Stomach smooth muscle (tissue), 2 donors: ENCODE results near the gene CD33.
"Not testable (repeated sequence)": the region's sequence is repeated elsewhere in the genome, so short reads cannot be mapped to it uniquely, and the experiment has no call there.

Experiments used
- H3K27ac ChIP-seq: one replicate; pipeline ENCODE4 v1.7.0; 2013; ENCODE audit warnings: mild to moderate bottlenecking, low read length, inconsistent platforms
- H3K27me3 ChIP-seq, 2 donors: one replicate each; pipeline ENCODE4 v1.7.0; 2013; ENCODE audit warnings: low read length in 2 of 2; ENCODE audit not compliant: insufficient read depth in 2 of 2, control insufficient read depth in 1 of 2
- H3K36me3 ChIP-seq, 2 donors: one replicate each; pipeline ENCODE4 v1.7.0; 2013; ENCODE audit warnings: low read length in 2 of 2; ENCODE audit not compliant: control insufficient read depth in 2 of 2, insufficient read depth in 2 of 2
- H3K4me1 ChIP-seq: one replicate; pipeline ENCODE4 v1.7.0; 2013; ENCODE audit warnings: low read length; ENCODE audit not compliant: control insufficient read depth, insufficient read depth
- H3K4me3 ChIP-seq, 2 donors: one replicate each; pipeline ENCODE4 v1.7.0; 2013; ENCODE audit warnings: low read length in 2 of 2
- H3K9ac ChIP-seq, 2 donors: one replicate each; pipeline ENCODE4 v1.7.0; 2013; ENCODE audit warnings: low read length in 2 of 2, mild to moderate bottlenecking in 1 of 2
- H3K9me3 ChIP-seq, 2 donors: one replicate each; pipeline ENCODE4 v1.7.0; 2013; ENCODE audit warnings: low read length in 2 of 2; ENCODE audit not compliant: control insufficient read depth in 2 of 2
- donor health status: healthy.
- donor health status: Pancreatic carcinoma.

CD33 gene

DNA sequence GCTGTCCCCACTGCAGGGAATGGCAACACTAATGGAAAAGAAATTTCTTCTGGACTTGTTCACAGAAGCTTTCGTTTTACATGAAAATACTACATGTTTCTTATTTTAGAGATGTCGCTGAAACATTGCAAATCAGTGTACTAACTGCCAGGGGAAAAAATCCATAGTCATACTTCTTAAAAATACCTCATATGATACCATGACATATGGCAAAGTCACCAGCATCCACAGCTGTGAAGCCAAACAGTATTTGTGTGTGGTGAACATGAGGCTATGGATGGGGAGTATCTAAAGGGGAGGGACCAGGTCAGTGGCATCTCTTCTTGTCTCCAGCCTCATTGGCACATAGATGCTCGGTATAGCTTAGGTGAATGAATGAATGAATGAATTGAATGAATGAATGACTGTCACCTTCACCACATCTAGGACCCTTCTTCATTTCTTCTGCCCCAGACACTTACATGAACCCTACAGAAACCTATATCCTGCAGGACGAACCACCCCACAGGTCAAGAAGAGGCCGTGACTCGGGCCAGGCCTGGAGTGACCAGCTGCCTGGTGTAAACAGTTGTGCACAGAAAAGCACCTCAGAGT is 14.6 kb upstream of the CD33 start:
- Histone ChIP-seq H3K9ac (no peak overlapping the region), H3K4me1 (peaks cover 2% of the 10 kb centered on the region), H3K27me3 (no peaks in the 10 kb centered on the region), H3K9me3 (peaks cover under 1 to 3% of the 10 kb centered on the region in 2 donors), H3K36me3 (no peaks in the 10 kb centered on the region), H3K27ac (no peak overlapping the region), H3K4me3 (no peak overlapping the region)

DNA sequence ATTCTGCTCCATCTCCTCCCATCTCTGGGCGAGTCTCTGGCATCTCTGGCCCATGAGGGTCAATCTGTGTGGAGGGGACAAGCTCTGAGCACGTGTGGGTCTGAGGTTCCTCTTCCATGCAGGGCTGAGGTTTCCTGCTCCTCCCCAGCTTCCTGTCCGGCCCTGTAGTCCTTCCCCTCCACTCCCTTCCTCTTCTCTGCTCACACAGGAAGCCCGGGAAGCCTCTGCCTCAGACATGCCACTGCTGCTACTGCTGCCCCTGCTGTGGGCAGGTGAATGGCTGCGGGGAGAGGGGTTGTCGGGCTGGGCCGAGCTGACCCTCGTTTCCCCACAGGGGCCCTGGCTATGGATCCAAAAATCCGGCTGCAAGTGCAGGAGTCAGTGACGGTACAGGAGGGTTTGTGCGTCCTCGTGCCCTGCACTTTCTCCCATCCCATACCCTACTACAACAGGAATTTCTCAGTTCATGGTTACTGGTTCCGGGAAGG is 14.0 kb upstream of the CD33 start:
- not testable (repeated sequence) for H3K4me3 ChIP-seq, H3K27me3 ChIP-seq, H3K27ac ChIP-seq, H3K9me3 ChIP-seq, H3K9ac ChIP-seq, H3K36me3 ChIP-seq, H3K4me1 ChIP-seq

DNA sequence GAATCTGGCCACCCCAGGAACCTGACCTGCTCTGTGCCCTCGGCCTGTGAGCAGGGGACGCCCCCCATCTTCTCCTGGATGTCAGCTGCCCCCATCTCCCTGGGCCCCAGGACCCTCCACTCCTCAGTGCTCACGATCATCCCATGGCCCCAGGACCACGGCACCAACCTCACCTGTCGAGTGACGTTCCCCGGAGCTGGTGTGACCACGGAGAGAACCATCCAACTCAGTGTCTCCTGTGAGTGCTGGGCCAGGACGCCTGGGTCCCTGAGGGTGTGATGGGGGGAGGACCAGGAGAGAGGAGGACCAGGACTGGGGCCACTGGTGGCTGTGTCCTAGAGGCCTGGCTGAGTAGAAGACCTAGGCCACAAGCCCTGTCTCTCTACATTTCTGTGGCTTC is 13.0 kb upstream of the CD33 start:
- peaks cover 3 to 5% of the 10 kb centered on the region in 2 donors for H3K9me3 ChIP-seq
- peaks cover 0 to 2% of the 10 kb centered on the region in 2 donors for H3K27me3 ChIP-seq
- peaks cover 2% of the 10 kb centered on the region for H3K4me1 ChIP-seq
- H3K36me3 ChIP-seq, result no peaks in the 10 kb centered on the region
- no peak overlapping the region for H3K27ac ChIP-seq
- no peak overlapping the region for H3K4me3 ChIP-seq
- no peak overlapping the region for H3K9ac ChIP-seq

DNA sequence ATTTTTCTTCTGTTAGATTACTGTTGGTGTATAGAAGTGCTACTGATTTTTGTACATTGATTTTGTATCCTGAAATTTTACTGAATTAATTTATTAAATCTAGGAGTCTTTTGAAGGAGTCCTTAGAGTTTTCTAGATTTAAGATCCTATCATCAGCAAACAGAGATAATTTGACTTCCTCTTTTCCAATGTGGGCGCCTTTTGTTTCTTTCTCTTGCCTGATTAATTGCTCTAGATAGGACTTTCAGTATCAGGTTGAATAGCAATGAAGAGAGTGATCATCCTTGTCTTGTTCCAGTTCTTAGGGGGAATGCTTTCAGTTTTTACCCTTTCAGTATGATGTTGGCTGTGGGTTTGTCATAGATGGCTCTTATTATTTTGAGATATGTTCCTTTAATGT is 5.6 kb upstream of the CD33 start:
- Histone ChIP-seq H3K36me3 (no peaks in the 10 kb centered on the region), H3K27me3 (peaks cover 0 to 4% of the 10 kb centered on the region in 2 donors), H3K9ac (no peak overlapping the region), H3K27ac (no peak overlapping the region), H3K9me3 (peaks cover 3 to 5% of the 10 kb centered on the region in 2 donors), H3K4me1 (no peaks in the 10 kb centered on the region), H3K4me3 (no peak overlapping the region)

DNA sequence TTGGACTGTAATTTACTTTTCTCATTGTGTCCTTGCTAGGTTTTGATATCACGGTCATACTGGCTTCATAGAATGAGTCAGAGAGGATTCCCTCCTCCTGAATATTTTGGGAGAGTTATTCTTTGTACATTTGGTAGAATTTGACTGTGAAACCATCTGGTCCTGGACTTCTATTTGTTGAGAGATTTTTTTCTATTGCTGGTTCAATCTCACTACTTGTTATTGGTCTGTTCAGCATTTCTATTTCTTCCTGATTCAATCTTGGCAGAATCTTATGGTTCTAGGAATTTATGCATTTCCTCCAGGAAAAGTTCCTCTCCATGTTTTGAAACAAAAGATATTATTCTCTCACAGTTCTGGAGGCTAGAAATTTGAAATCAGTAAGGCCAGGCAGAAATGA is 4.9 kb upstream of the CD33 start:
- H3K27ac ChIP-seq, result no peak overlapping the region
- H3K4me3 ChIP-seq, result no peak overlapping the region
- H3K36me3 ChIP-seq, result no peaks in the 10 kb centered on the region
- peaks cover 0 to 5% of the 10 kb centered on the region in 2 donors for H3K9me3 ChIP-seq
- no peak overlapping the region for H3K9ac ChIP-seq
- peaks cover 0 to 4% of the 10 kb centered on the region in 2 donors for H3K27me3 ChIP-seq
- no peaks in the 10 kb centered on the region for H3K4me1 ChIP-seq

DNA sequence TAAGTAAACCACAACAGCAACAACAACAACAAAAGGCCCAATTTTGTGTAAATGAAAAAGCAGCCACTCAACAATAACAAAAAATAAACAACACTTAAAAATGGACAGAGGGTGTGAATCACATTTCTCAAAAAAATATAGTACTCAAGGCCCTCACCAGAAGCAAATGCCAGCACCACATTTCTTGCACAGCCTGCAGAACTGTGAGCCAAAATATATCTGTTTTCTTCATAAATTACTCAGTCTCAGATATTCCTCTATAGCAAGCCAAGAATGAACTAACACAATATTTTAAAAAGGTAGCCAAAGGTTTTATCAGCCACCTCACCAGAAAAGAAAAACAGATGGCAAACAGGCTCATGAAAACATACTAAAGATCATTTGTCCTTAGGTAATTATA is 3.9 kb upstream of the CD33 start:
- H3K9me3 ChIP-seq, result no peaks in the 10 kb centered on the region
- H3K27me3 ChIP-seq, result peaks cover 0 to 4% of the 10 kb centered on the region in 2 donors
- no peak overlapping the region for H3K4me3 ChIP-seq
- H3K27ac ChIP-seq, result no peak overlapping the region
- no peaks in the 10 kb centered on the region for H3K4me1 ChIP-seq
- H3K9ac ChIP-seq, result no peak overlapping the region
- no peaks in the 10 kb centered on the region for H3K36me3 ChIP-seq

DNA sequence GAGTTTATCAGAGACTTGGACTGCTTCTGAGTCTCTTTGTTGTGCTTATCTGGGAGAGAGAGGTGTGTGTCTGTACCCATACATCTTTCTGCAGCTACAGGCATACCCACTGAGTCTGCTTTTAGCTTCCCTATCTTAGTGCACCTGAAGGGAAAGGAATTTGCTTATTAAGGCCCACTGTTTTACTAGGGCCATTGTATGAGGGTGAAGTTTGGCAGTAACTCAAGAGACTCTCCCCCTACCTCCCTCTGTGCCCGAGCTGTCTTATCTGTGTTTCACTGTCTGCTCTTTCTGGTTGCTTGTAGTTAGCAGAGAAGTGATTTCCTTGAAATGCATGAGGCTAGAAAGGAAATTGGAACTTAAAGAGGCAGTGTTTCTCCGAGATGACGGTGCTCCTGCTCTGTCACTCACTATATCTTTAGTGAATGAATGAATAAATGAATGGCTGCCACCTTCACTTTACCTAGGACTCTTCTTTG is 678 bp upstream of the CD33 start:
- Histone ChIP-seq H3K4me1 (no peaks in the 10 kb centered on the region), H3K9ac (no peak overlapping the region), H3K4me3 (no peak overlapping the region), H3K9me3 (no peaks in the 10 kb centered on the region), H3K36me3 (no peaks in the 10 kb centered on the region), H3K27ac (no peak overlapping the region), H3K27me3 (peaks cover 0 to 2% of the 10 kb centered on the region in 2 donors)

DNA sequence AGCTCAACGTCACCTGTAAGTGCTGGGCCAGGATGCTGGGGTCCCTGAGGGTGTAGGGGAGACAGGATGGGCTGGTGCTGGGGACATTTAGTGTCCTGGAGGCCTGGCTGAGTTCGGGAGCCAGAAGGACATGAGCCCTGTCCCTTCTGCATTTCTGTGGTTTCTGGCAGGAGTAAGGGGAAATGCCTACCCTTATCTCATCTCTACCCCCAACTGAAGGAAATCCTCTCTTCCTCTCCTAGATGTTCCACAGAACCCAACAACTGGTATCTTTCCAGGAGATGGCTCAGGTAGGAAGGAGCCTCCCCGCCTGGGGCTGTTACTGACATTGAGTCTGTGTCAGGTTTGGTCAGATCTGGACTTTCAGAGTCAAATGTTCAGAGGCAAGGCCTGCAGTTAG is 1.2 kb downstream of the CD33 start:
- H3K27ac ChIP-seq, result no peak overlapping the region
- no peak overlapping the region for H3K4me3 ChIP-seq

DNA sequence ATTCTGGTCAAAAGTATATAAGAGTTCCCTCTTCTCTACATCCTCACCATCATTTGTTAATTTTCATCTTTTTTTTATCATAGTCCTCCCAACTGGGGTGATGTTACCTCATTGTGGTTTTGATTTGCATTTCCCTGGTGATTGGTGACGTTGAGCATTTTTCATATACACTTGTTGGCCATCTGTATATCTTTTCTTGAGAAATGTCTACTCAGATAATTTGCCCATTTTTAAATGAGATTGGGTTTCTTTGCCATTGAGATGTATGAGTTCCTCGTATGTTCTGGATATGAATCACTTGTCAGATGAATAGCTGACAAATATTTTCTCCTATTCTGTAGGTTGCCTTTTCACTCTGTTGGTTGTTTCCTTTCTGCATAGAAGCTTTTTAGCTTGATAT is 2.4 kb downstream of the CD33 start:
- Histone ChIP-seq H3K9ac (no peak overlapping the region), H3K9me3 (no peaks in the 10 kb centered on the region), H3K27ac (no peak overlapping the region), H3K36me3 (no peaks in the 10 kb centered on the region), H3K27me3 (peaks cover 0 to 2% of the 10 kb centered on the region in 2 donors), H3K4me1 (no peaks in the 10 kb centered on the region), H3K4me3 (no peak overlapping the region)

More for the DNA sequence above, 1.2 kb downstream of the CD33 start:
- Histone ChIP-seq H3K4me1 (no peaks in the 10 kb centered on the region), H3K36me3 (no peaks in the 10 kb centered on the region), H3K9ac (no peak overlapping the region), H3K9me3 (no peaks in the 10 kb centered on the region), H3K27me3 (peaks cover 0 to 2% of the 10 kb centered on the region in 2 donors)

DNA sequence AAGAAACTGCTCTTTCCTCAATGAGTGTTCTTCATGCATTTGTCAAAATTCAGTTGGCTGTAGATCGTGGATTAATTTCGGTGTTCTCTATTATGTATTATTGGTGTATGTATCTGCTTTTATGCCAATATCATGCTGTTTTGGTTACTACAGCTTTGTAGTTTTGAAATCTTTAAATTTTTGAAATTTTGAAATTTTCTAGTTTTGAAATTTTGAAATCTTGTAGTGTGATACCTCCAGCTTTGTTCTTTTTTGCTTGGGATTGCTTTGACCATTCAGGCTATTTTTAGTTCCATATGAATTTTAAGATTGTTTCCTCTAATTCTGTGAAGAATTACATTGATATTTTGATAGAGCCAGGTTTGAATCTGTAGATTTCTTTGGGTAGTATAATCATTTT is 3.1 kb downstream of the CD33 start:
- H3K27me3 ChIP-seq, result peaks cover 0 to 2% of the 10 kb centered on the region in 2 donors
- no peaks in the 10 kb centered on the region for H3K4me1 ChIP-seq
- H3K9me3 ChIP-seq, result peaks cover 0 to 3% of the 10 kb centered on the region in 2 donors
- H3K9ac ChIP-seq, result no peak overlapping the region
- no peak overlapping the region for H3K27ac ChIP-seq
- H3K36me3 ChIP-seq, result no peaks in the 10 kb centered on the region
- no peak overlapping the region for H3K4me3 ChIP-seq

DNA sequence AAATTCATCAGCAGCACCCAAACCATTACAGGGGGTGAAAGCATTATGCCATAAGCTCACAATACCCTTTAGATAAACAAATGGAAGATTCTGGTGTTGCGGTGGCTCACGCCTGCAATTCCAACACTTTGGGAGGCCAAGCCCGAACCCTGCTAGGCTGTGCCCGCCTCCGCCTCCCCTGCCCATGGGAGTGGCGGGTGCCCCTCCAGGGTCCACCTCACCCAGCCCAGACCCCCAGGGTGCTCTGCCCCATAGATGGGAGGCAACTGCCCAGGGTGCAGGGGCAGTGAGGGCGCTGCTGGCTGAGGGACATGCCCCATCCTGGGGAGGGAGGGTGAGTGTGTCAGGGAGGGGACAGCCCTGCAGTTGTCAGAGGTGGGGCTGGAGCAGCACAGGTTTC is 16.0 kb downstream of the CD33 start:
- H3K4me1 ChIP-seq, result no peaks in the 10 kb centered on the region
- no peak overlapping the region for H3K27ac ChIP-seq
- H3K9ac ChIP-seq, result no peak overlapping the region
- peaks cover 0 to 3% of the 10 kb centered on the region in 2 donors for H3K9me3 ChIP-seq
- no peaks in the 10 kb centered on the region for H3K27me3 ChIP-seq
- H3K36me3 ChIP-seq, result no peaks in the 10 kb centered on the region
- no peak overlapping the region for H3K4me3 ChIP-seq
